Measurements from ENCODE around the gene DIPK1B. TPM values are rescaled to one million over a fixed set of nuclear protein-coding genes. Genes with fewer than 3 reads are reported as not detected.
A peak's percentile ranks its signal among the peaks of the same experiment; 100 is the strongest.

Gene DIPK1B
- total RNA-seq, 1 donor = 0.45 TPM

GRCh38 chr9:136691316-136692184 is 20.8 kb upstream of the DIPK1B start:
- no peak for TF ChIP-seq CTCF (IDR thresholded peaks at IDR 0.05; ENCODE audit: insufficient read depth, low read length)
- DNase-seq (ENCODE audit: low read depth) = no peak
- H3K4me3 ChIP-seq (ENCODE audit: low read depth, low read length) = no peak overlapping the region

DNA sequence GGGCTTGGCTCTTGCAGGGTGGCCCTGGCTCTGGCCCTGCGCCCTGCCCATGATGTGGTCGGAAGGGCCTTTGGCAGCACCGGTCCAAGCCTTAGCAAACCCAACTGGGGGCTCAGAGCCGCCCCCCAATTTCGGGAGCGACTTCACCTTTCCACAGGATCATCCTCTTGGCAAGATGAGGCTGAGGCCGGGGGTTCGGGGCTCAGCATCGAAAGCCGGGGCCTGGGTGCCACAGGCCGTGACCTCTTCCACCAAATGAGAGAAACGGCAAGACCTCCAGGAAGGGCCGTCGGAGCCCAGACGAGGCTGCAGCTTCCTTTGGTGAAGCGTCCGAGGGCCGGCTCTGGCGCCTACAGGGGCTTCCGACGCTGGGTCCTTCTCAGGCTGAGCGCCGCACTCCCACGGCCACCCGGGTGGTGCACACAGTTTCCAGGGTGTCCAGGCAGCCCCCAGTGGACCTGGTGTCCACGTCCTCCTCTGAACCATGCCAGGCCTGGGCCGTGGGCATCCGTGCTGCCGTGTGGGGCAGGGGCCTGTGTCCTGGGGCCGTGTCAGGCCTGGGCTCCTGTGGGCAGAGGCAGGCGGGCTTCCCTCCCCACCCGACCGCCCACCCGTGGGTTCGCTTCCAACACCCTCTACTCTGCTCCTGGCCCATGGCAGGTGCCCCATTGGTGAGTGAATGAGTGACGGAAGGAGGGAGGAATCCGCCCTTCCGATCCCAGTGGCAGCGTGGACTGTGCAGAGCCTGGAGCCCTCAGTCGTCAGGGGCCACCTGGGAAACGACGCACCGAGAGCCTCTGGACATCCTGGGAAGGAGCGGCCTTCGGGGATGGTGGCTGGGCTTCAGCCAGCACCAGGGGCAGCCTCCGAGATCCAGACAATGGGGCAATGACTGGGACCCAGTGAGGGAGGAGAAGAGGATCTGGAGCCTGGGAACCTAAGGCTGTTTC is 19.9 kb upstream of the DIPK1B start:
- DNase-seq (ENCODE audit: low read depth) = no peak
- TF ChIP-seq CTCF (IDR thresholded peaks at IDR 0.05; ENCODE audit: insufficient read depth, low read length) = no peak
- H3K4me3 ChIP-seq (ENCODE audit: low read depth, low read length) = no peak overlapping the region

GRCh38 chr9:136693135-136693489 is 19.3 kb upstream of the DIPK1B start:
- DNase-seq (ENCODE audit: low read depth) = no peak
- TF ChIP-seq CTCF (IDR thresholded peaks at IDR 0.05; ENCODE audit: insufficient read depth, low read length) = no peak
- no peak overlapping the region for H3K4me3 ChIP-seq (ENCODE audit: low read depth, low read length)

- DNase-seq (ENCODE audit: low read depth) = no peak
- TF ChIP-seq CTCF (IDR thresholded peaks at IDR 0.05; ENCODE audit: insufficient read depth, low read length) = no peak
- no peak overlapping the region for H3K4me3 ChIP-seq (ENCODE audit: low read depth, low read length)
Observed at GRCh38 chr9:136693490-136694162, 18.7 kb upstream of the DIPK1B start.

- peak; percentile 76 for TF ChIP-seq CTCF (IDR thresholded peaks at IDR 0.05; ENCODE audit: insufficient read depth, low read length)
- DNase-seq (ENCODE audit: low read depth) = peak; percentile 31
Observed at GRCh38 chr9:136694163-136694871, 18.1 kb upstream of the DIPK1B start.

DNA sequence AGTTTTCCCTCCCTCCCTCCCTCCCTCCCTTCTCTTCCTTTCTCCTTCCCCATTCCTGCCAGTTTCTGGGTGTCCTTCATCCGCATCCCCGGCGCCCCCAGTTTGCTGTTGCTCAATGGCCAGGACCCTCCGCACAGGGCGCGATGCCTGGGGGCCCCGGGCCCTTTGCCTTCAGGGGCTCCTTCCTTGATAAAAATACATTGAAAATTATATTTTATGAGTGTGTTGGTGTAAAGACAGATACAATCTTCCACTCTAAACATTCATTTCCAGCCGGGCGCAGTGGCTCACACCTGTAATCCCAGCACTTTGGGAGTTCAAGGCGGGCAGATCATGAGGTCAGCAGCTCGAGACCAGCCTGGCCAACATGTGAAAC is 17.5 kb upstream of the DIPK1B start:
- no peak for TF ChIP-seq CTCF (IDR thresholded peaks at IDR 0.05; ENCODE audit: insufficient read depth, low read length)
- no peak for DNase-seq (ENCODE audit: low read depth)
- no peak overlapping the region for H3K4me3 ChIP-seq (ENCODE audit: low read depth, low read length)

More at GRCh38 chr9:136694163-136694871, 18.1 kb upstream of the DIPK1B start:
- H3K4me3 ChIP-seq (ENCODE audit: low read depth, low read length) = no peak overlapping the region

Measured in fibroblast of the aortic adventitia (primary cell).